Measurements from ENCODE around the gene DYNC1H1.
"Not testable (repeated sequence)": the region's sequence is repeated elsewhere in the genome, so short reads cannot be mapped to it uniquely, and the experiment has no call there.

The DYNC1H1 gene

GRCh38 chr14:102064590-102064989 is 100.2 kb downstream of the DYNC1H1 start:
- DNase-seq (ENCODE audit: low read depth), result not testable (repeated sequence)

- no peak for DNase-seq (ENCODE audit: low read depth)
These were observed 101.7 kb downstream of the DYNC1H1 start for GRCh38 chr14:102066041-102066451.

GRCh38 chr14:102071283-102071998 is 107.1 kb downstream of the DYNC1H1 start:
- no peak for DNase-seq (ENCODE audit: low read depth)

- DNase-seq (ENCODE audit: low read depth), result no peak
These were observed 110.1 kb downstream of the DYNC1H1 start for GRCh38 chr14:102074415-102074964.

GRCh38 chr14:102075155-102075554 is 110.8 kb downstream of the DYNC1H1 start:
- DNase-seq (ENCODE audit: low read depth), result no peak

- DNase-seq (ENCODE audit: low read depth), result no peak
These were observed 113.0 kb downstream of the DYNC1H1 start for GRCh38 chr14:102077382-102077709.

GRCh38 chr14:102078361-102078791 is 114.0 kb downstream of the DYNC1H1 start:
- not testable (repeated sequence) for DNase-seq (ENCODE audit: low read depth)

GRCh38 chr14:102078831-102079699 is 114.7 kb downstream of the DYNC1H1 start:
- DNase-seq (ENCODE audit: low read depth), result no peak

GRCh38 chr14:102079700-102079979 is 115.3 kb downstream of the DYNC1H1 start:
- DNase-seq (ENCODE audit: low read depth), result no peak

- no peak for DNase-seq (ENCODE audit: low read depth)
These were observed 116.1 kb downstream of the DYNC1H1 start for GRCh38 chr14:102080183-102081080.

GRCh38 chr14:102081231-102082080 is 117.1 kb downstream of the DYNC1H1 start:
- no peak for DNase-seq (ENCODE audit: low read depth)

- not testable (repeated sequence) for DNase-seq (ENCODE audit: low read depth)
These were observed 120.1 kb downstream of the DYNC1H1 start for GRCh38 chr14:102084522-102084921.

- no peak for DNase-seq (ENCODE audit: low read depth)
These were observed 120.6 kb downstream of the DYNC1H1 start for GRCh38 chr14:102084931-102085330.

GRCh38 chr14:102085488-102085887 is 121.1 kb downstream of the DYNC1H1 start:
- no peak for DNase-seq (ENCODE audit: low read depth)

- DNase-seq (ENCODE audit: low read depth), result no peak
These were observed 121.8 kb downstream of the DYNC1H1 start for GRCh38 chr14:102085948-102086708.

GRCh38 chr14:102086709-102086971 is 122.3 kb downstream of the DYNC1H1 start:
- DNase-seq (ENCODE audit: low read depth), result no peak

GRCh38 chr14:102086972-102087761 is 122.8 kb downstream of the DYNC1H1 start, which contains the start of gene HSP90AA1:
Gene HSP90AA1 (minus strand): TSS chr14:102087044. CDS start chr14:102086378, 666 bp downstream.
- DNase-seq (ENCODE audit: low read depth), result peak; percentile 94

GRCh38 chr14:102087762-102088011 is 123.3 kb downstream of the DYNC1H1 start:
- no peak for DNase-seq (ENCODE audit: low read depth)

GRCh38 chr14:102088012-102088792 is 123.8 kb downstream of the DYNC1H1 start:
- DNase-seq (ENCODE audit: low read depth), result no peak

Data from stimulated activated CD8-positive, alpha-beta memory T cell treated with anti-CD3 and anti-CD28 coated beads, Interleukin-7, amount 100 ng/mL, for 24 hours (primary cell).